ENCODE measurements around the gene PLXNB1. TPM values are rescaled to one million over a fixed set of nuclear protein-coding genes. Genes with fewer than 3 reads are reported as not detected.

Gene PLXNB1
- total and polyA plus RNA-seq, 4 donors: 36.0 to 123 (median 86.1) TPM

- Histone ChIP-seq H3K36me3 (ENCODE audit: control insufficient read depth in 4 of 4, insufficient read depth in 4 of 4, low read length in 4 of 4) (peaks cover 10 to 56% (median 32%) of the 10 kb centered on the region in 4 donors), H3K4me1 (ENCODE audit: control insufficient read depth in 5 of 5, insufficient read depth in 5 of 5, low read length in 5 of 5) (no peaks in the 10 kb centered on the region), H3K27me3 (ENCODE audit: control insufficient read depth in 3 of 3, insufficient read depth in 3 of 3, low read length in 2 of 3) (no peaks in the 10 kb centered on the region), H3K9me3 (ENCODE audit: control insufficient read depth in 4 of 4, insufficient read depth in 3 of 4, low read length in 3 of 4) (no peaks in the 10 kb centered on the region), H3K9ac (ENCODE audit: insufficient read depth in 1 of 2, low read length in 2 of 2) (no peak overlapping the region), H3K4me3 (no peak overlapping the region), H3K27ac (ENCODE audit: low read depth in 1 of 2, low read length in 1 of 2) (no peak overlapping the region)
- no peak for ATAC-seq (ENCODE audit: insufficient read depth, low FRiP score)
- DNase-seq: peak in 1 of 3 donors; percentile 11
- WGBS, 2 donors: 85 to 86% methylated on average over 18 of the region's 18 CpGs
- TF ChIP-seq CTCF (IDR thresholded peaks at IDR 0.05; ENCODE audit: control extremely low read depth, extremely low read depth): no peak
These were observed 23.1 kb downstream of the PLXNB1 start for GRCh38 chr3:48406443-48407431.

GRCh38 chr3:48405971-48406370 lies 23.9 kb downstream of the PLXNB1 start:
- ATAC-seq (ENCODE audit: insufficient read depth, low FRiP score) (no peak), DNase-seq (no peak)
- Histone ChIP-seq H3K9me3 (ENCODE audit: control insufficient read depth in 4 of 4, insufficient read depth in 3 of 4, low read length in 3 of 4) (no peaks in the 10 kb centered on the region), H3K9ac (ENCODE audit: insufficient read depth in 1 of 2, low read length in 2 of 2) (no peak overlapping the region), H3K4me3 (no peak overlapping the region), H3K27ac (ENCODE audit: low read depth in 1 of 2, low read length in 1 of 2) (no peak overlapping the region), H3K4me1 (ENCODE audit: control insufficient read depth in 5 of 5, insufficient read depth in 5 of 5, low read length in 5 of 5) (no peaks in the 10 kb centered on the region), H3K27me3 (ENCODE audit: control insufficient read depth in 3 of 3, insufficient read depth in 3 of 3, low read length in 2 of 3) (no peaks in the 10 kb centered on the region), H3K36me3 (ENCODE audit: control insufficient read depth in 4 of 4, insufficient read depth in 4 of 4, low read length in 4 of 4) (peaks cover 10 to 50% (median 27%) of the 10 kb centered on the region in 4 donors)
- no peak for TF ChIP-seq CTCF (IDR thresholded peaks at IDR 0.05; ENCODE audit: control extremely low read depth, extremely low read depth)
- 74 to 80% methylated on average over 1 of the region's 1 CpG for whole genome bisulfite sequencing, 2 donors

- H3K9me3 ChIP-seq (ENCODE audit: control insufficient read depth in 4 of 4, insufficient read depth in 3 of 4, low read length in 3 of 4): no peaks in the 10 kb centered on the region
- H3K4me3 ChIP-seq: no peak overlapping the region
- H3K27ac ChIP-seq (ENCODE audit: low read depth in 1 of 2, low read length in 1 of 2): no peak overlapping the region
- no peaks in the 10 kb centered on the region for H3K4me1 ChIP-seq (ENCODE audit: control insufficient read depth in 5 of 5, insufficient read depth in 5 of 5, low read length in 5 of 5)
- no peaks in the 10 kb centered on the region for H3K27me3 ChIP-seq (ENCODE audit: control insufficient read depth in 3 of 3, insufficient read depth in 3 of 3, low read length in 2 of 3)
- DNase-seq (no peak), ATAC-seq (ENCODE audit: insufficient read depth, low FRiP score) (no peak)
- H3K9ac ChIP-seq (ENCODE audit: insufficient read depth in 1 of 2, low read length in 2 of 2): no peak overlapping the region
- peaks cover 7 to 45% (median 25%) of the 10 kb centered on the region in 4 donors for H3K36me3 ChIP-seq (ENCODE audit: control insufficient read depth in 4 of 4, insufficient read depth in 4 of 4, low read length in 4 of 4)
- WGBS, 2 donors: 86 to 91% methylated on average over 13 of the region's 13 CpGs
- TF ChIP-seq CTCF (IDR thresholded peaks at IDR 0.05; ENCODE audit: control extremely low read depth, extremely low read depth): no peak
These were observed 24.5 kb downstream of the PLXNB1 start for GRCh38 chr3:48405343-48405881.
